H9 (cell line): ENCODE data around the gene TRAF7. TPM values are rescaled to one million over a fixed set of nuclear protein-coding genes. Genes with fewer than 3 reads are reported as not detected.
A peak's percentile ranks its signal among the peaks of the same experiment; 100 is the strongest.

ENCODE experiments used
- DNase-seq: peaks from one replicate; pipeline ENCODE4 v3.0.0-alpha.2; 2017
- H2AFZ ChIP-seq: one replicate; pipeline ENCODE4 v1.6.1; 2013; ENCODE audit warnings: mild to moderate bottlenecking, low read length, control low read depth, moderate library complexity
- H2AK5ac ChIP-seq: 2 replicates; pipeline ENCODE4 v1.6.1; 2013; ENCODE audit warnings: low read length, control low read depth, mixed read lengths; ENCODE audit not compliant: insufficient read length
- H2BK120ac ChIP-seq: one replicate; pipeline ENCODE4 v1.6.1; 2013; ENCODE audit warnings: low read depth, mild to moderate bottlenecking, low read length, control low read depth, inconsistent platforms; ENCODE audit not compliant: poor library complexity, severe bottlenecking
- H2BK12ac ChIP-seq: 2 replicates; pipeline ENCODE4 v1.6.1; 2013; ENCODE audit warnings: low read length, control low read depth, mixed read lengths, low read depth; ENCODE audit not compliant: insufficient read length
- H2BK15ac ChIP-seq: 2 replicates; pipeline ENCODE4 v1.6.1; 2013; ENCODE audit warnings: low read depth, low read length, control low read depth
- H2BK20ac ChIP-seq: one replicate; pipeline ENCODE4 v1.6.1; 2013; ENCODE audit warnings: low read depth, mild to moderate bottlenecking, low read length, control low read depth, inconsistent platforms; ENCODE audit not compliant: poor library complexity, severe bottlenecking
- H2BK5ac ChIP-seq: 2 replicates; pipeline ENCODE4 v1.6.1; 2013; ENCODE audit warnings: low read length, control low read depth, mixed read lengths; ENCODE audit not compliant: insufficient read length
- H3K14ac ChIP-seq: 2 replicates; pipeline ENCODE4 v1.6.1; 2013; ENCODE audit warnings: low read length, control low read depth; ENCODE audit not compliant: insufficient read depth
- H3K18ac ChIP-seq: 2 replicates; pipeline ENCODE4 v1.6.1; 2013; ENCODE audit warnings: low read depth, mild to moderate bottlenecking, mixed read lengths, low read length, control low read depth; ENCODE audit not compliant: insufficient read length
- H3K23ac ChIP-seq: 2 replicates; pipeline ENCODE4 v1.6.1; 2013; ENCODE audit warnings: low read length, control low read depth, mixed read lengths, low read depth; ENCODE audit not compliant: insufficient read length
- H3K23me2 ChIP-seq: 2 replicates; pipeline ENCODE4 v1.6.1; 2013; ENCODE audit warnings: low read depth, mild to moderate bottlenecking, mixed read lengths, low read length, control low read depth; ENCODE audit not compliant: insufficient read length, poor library complexity, severe bottlenecking
- H3K27ac ChIP-seq: 2 replicates; pipeline ENCODE4 v1.5.1; 2013; ENCODE audit warnings: low read length, control low read depth, mixed read lengths, low read depth; ENCODE audit not compliant: insufficient read length
- H3K27me3 ChIP-seq: 2 replicates; pipeline ENCODE4 v1.6.1; 2013; ENCODE audit warnings: low read length, control low read depth, inconsistent platforms; ENCODE audit not compliant: insufficient read depth
- H3K4ac ChIP-seq: 2 replicates; pipeline ENCODE4 v1.6.1; 2013; ENCODE audit warnings: low read depth, mild to moderate bottlenecking, control low read depth, inconsistent platforms, low read length, moderate library complexity
- H3K4me1 ChIP-seq: 2 replicates; pipeline ENCODE4 v1.6.1; 2013; ENCODE audit warnings: low read length, control low read depth, inconsistent platforms; ENCODE audit not compliant: insufficient read depth
- H3K4me2 ChIP-seq: 2 replicates; pipeline ENCODE4 v1.6.1; 2013; ENCODE audit warnings: low read length, control low read depth, mixed read lengths; ENCODE audit not compliant: insufficient read length, insufficient read depth
- H3K56ac ChIP-seq: 2 replicates; pipeline ENCODE4 v1.6.1; 2013; ENCODE audit warnings: low read depth, mild to moderate bottlenecking, mixed read lengths, low read length, control low read depth; ENCODE audit not compliant: insufficient read length
- H3K79me1 ChIP-seq: 2 replicates; pipeline ENCODE4 v1.6.1; 2013; ENCODE audit warnings: low read depth, mild to moderate bottlenecking, moderate library complexity, low read length, control low read depth, inconsistent platforms; ENCODE audit not compliant: insufficient read depth, poor library complexity, severe bottlenecking
- H3K79me2 ChIP-seq: 2 replicates; pipeline ENCODE4 v1.6.1; 2013; ENCODE audit warnings: low read length, control low read depth, inconsistent platforms; ENCODE audit not compliant: insufficient read depth
- H3K9ac ChIP-seq: 2 replicates; pipeline ENCODE4 v1.6.1; 2013; ENCODE audit warnings: low read length, control low read depth, mixed read lengths; ENCODE audit not compliant: insufficient read length; ENCODE audit errors: extremely low read depth
- H3K9me3 ChIP-seq: one replicate; pipeline ENCODE4 v1.6.1; 2013; ENCODE audit warnings: low read depth, low read length, inconsistent platforms; ENCODE audit not compliant: control insufficient read depth
- H3T11ph ChIP-seq: one replicate; pipeline ENCODE4 v1.6.1; 2013; ENCODE audit warnings: mild to moderate bottlenecking, low read length, control low read depth, inconsistent platforms
- H4K20me1 ChIP-seq: one replicate; pipeline ENCODE4 v1.6.1; 2013; ENCODE audit not compliant: control insufficient read depth, insufficient read length, insufficient read depth
- H4K5ac ChIP-seq: 2 replicates; pipeline ENCODE4 v1.6.1; 2013; ENCODE audit warnings: low read depth, mild to moderate bottlenecking, mixed read lengths, low read length, control low read depth; ENCODE audit not compliant: insufficient read length
- H4K8ac ChIP-seq: replicated peaks from 2 replicates; pipeline ENCODE4 v1.6.1; 2013; ENCODE audit warnings: low read length, control low read depth, mixed read lengths, low read depth; ENCODE audit not compliant: insufficient read length
- H4K91ac ChIP-seq: 2 replicates; pipeline ENCODE4 v1.6.1; 2013; ENCODE audit warnings: low read depth, mild to moderate bottlenecking, moderate library complexity, mixed read lengths, low read length, control low read depth; ENCODE audit not compliant: insufficient read length
- H3K27ac Mint-ChIP-seq, 3 experiments: 2 replicates in 2 of 3; 3 replicates in 1 of 3; pipeline ENCODE4 v1.8.0; 2020 to 2021; ENCODE audit warnings: mixed read lengths in 3 of 3, mild to moderate bottlenecking in 1 of 3, moderate library complexity in 1 of 3
- H3K27me3 Mint-ChIP-seq: 2 replicates; pipeline ENCODE4 v1.8.0; 2021; ENCODE audit warnings: low read depth, mild to moderate bottlenecking, moderate library complexity, mixed read lengths
- H3K36me3 Mint-ChIP-seq, 3 experiments: 2 replicates in 2 of 3; 3 replicates in 1 of 3; pipeline ENCODE4 v1.8.0; 2020 to 2021; ENCODE audit warnings: low read depth in 3 of 3, mixed read lengths in 3 of 3; ENCODE audit not compliant: insufficient read depth in 1 of 3
- H3K4me1 Mint-ChIP-seq, 2 experiments: 2 replicates each; pipeline ENCODE4 v1.8.0; 2020; ENCODE audit warnings: mixed read lengths in 2 of 2
- H3K4me3 Mint-ChIP-seq, 2 experiments: 2 replicates in 1 of 2; 3 replicates in 1 of 2; pipeline ENCODE4 v1.8.0; 2020 to 2021; ENCODE audit warnings: mild to moderate bottlenecking in 2 of 2, mixed read lengths in 2 of 2, moderate library complexity in 1 of 2
- H3K9me3 Mint-ChIP-seq, 2 experiments: 2 replicates in 1 of 2; 3 replicates in 1 of 2; pipeline ENCODE4 v1.8.0; 2020; ENCODE audit warnings: mild to moderate bottlenecking in 2 of 2, mixed read lengths in 2 of 2, moderate library complexity in 1 of 2
- WGBS: extraction: QIAGEN DNeasy Blood & Tissue Kit; methylation state at CpG from one replicate; pipeline ENCODE4 v1.1.7; 2013; ENCODE audit warnings: missing lambda C conversion rate, low lambda C conversion rate, mixed read lengths; ENCODE audit not compliant: insufficient read length; ENCODE audit errors: extremely low coverage; 5-methylcytosine and 5-hydroxymethylcytosine counted together
- total RNA-seq: library from RNA; stranded (reverse); gene quantifications from 2 replicates; pipeline ENCODE4 v1.2.1, GENCODE V29; 2021
- TF ChIP-seq, protein P1 (sequence below): fragments of 200-600 bp; sonication (generic); conservative IDR thresholded peaks from 3 replicates; pipeline ENCODE4 v1.8.0; 2021; ENCODE audit warnings: antibody characterized with exemption, mild to moderate bottlenecking

The TRAF7 gene
- total RNA-seq, 1 experiment from 2014 or later: 108 TPM

DNA sequence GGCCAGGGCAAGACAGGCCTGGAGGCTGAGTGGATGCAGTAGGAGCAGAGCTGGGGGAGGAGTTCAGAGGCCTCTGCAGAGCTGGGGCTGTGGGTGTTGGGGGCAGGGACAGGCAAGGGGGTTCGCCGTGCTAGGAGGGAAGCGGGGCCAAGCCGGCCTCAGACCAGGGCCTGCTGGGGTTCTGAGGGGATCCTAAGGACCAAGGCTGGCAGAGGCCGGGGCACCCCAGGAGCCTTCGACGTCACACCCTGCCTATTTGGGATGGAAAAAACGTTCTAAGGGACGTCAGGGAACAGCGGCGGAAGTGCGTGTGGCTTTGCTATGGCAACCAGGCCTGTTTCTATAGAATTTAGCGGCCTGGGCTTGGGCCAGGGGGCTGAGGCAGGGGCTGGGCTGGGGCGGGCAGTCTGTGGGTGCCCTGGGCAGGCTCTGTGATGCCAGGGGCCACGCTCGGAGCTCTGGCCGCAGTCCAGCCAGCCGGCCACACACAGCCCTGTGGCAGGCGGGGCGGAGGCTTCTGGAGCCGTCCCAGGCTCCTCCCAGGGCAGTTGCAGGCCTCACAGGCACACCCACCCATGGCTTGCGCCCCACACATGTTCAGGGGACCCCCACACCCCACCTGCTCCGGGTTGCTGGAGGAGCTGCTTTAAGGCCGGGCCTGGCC is 3.7 kb downstream of the TRAF7 start:
- Histone ChIP-seq H3K27me3 (no peaks in the 10 kb centered on the region), H2BK5ac (no peak overlapping the region), H2BK15ac (no peak overlapping the region), H3T11ph (no peak overlapping the region), H3K4ac (no peak overlapping the region), H3K9ac (peak overlapping the region; percentile 23), H2AK5ac (no peak overlapping the region), H3K79me1 (peaks cover 17% of the 10 kb centered on the region), H4K91ac (no peak overlapping the region), H2BK120ac (no peak overlapping the region), H3K23me2 (peaks cover 8% of the 10 kb centered on the region), H4K8ac (no peak overlapping the region), H3K27ac (no peak overlapping the region), H2BK20ac (no peak overlapping the region), H2AFZ (no peak overlapping the region), H3K23ac (no peak overlapping the region), H3K14ac (peak overlapping the region; percentile 21; the same call in 1 of the 2 replicates), H3K79me2 (peaks cover 53% of the 10 kb centered on the region; the same call in 1 of the 2 replicates), H2BK12ac (no peak overlapping the region), H3K56ac (no peak overlapping the region), H3K4me1 (no peaks in the 10 kb centered on the region; the same call in 1 of the 2 replicates), H4K5ac (no peak overlapping the region), H3K18ac (no peak overlapping the region), H3K9me3 (no peaks in the 10 kb centered on the region), H4K20me1 (peaks cover 2% of the 10 kb centered on the region), H3K4me2 (no peak overlapping the region)
- WGBS: no CpG with 5 or more reads among the region's 24 CpGs
- TF ChIP-seq, protein P1, sequence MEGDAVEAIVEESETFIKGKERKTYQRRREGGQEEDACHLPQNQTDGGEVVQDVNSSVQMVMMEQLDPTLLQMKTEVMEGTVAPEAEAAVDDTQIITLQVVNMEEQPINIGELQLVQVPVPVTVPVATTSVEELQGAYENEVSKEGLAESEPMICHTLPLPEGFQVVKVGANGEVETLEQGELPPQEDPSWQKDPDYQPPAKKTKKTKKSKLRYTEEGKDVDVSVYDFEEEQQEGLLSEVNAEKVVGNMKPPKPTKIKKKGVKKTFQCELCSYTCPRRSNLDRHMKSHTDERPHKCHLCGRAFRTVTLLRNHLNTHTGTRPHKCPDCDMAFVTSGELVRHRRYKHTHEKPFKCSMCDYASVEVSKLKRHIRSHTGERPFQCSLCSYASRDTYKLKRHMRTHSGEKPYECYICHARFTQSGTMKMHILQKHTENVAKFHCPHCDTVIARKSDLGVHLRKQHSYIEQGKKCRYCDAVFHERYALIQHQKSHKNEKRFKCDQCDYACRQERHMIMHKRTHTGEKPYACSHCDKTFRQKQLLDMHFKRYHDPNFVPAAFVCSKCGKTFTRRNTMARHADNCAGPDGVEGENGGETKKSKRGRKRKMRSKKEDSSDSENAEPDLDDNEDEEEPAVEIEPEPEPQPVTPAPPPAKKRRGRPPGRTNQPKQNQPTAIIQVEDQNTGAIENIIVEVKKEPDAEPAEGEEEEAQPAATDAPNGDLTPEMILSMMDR: no peak
- peak overlapping the region in 1 of 2 experiments; percentile 61; a peak in 1 of 5 replicates for H3K4me3 Mint-ChIP-seq
- H3K4me1 Mint-ChIP-seq: peaks cover 16 to 30% of the 10 kb centered on the region in 2 experiments
- peak overlapping the region; percentile 83 to 92 (median 91); a peak in 6 of 7 replicates for H3K27ac Mint-ChIP-seq
- H3K27me3 Mint-ChIP-seq: no peaks in the 10 kb centered on the region
- DNase-seq: no peak
- peaks cover 0 to 7% of the 10 kb centered on the region in 2 experiments; a peak in 2 of 5 replicates for H3K9me3 Mint-ChIP-seq
- peaks cover 18 to 30% (median 21%) of the 10 kb centered on the region in 3 experiments for H3K36me3 Mint-ChIP-seq
